Endodermal cell (in vitro differentiated cells): Measurements from ENCODE around the gene PAXX. TPM values are rescaled to one million over a fixed set of nuclear protein-coding genes. Genes with fewer than 3 reads are reported as not detected.

Source experiments
- DNase-seq: peaks from one replicate; pipeline ENCODE4 v3.0.0-alpha.2; 2017
- H3K27ac ChIP-seq: 2 replicates; pipeline ENCODE4 v1.5.1; 2013; ENCODE audit warnings: mild to moderate bottlenecking, low read depth, low read length, moderate library complexity
- H3K27me3 ChIP-seq: 2 replicates; pipeline ENCODE4 v1.6.1; 2013; ENCODE audit warnings: mild to moderate bottlenecking, low read length, moderate library complexity; ENCODE audit not compliant: insufficient read depth, control insufficient read depth, poor library complexity, severe bottlenecking
- H3K36me3 ChIP-seq: 2 replicates; pipeline ENCODE4 v1.7.0; 2013; ENCODE audit warnings: mild to moderate bottlenecking, low read length, moderate library complexity; ENCODE audit not compliant: control insufficient read depth, insufficient read depth
- H3K4me1 ChIP-seq: one replicate; pipeline ENCODE4 v1.7.0; 2013; ENCODE audit warnings: low read length; ENCODE audit not compliant: control insufficient read depth, insufficient read depth
- H3K4me3 ChIP-seq: 2 replicates; pipeline ENCODE4 v1.5.1; 2013; ENCODE audit warnings: mild to moderate bottlenecking, low read length, moderate library complexity
- H3K9ac ChIP-seq: 2 replicates; pipeline ENCODE4 v1.6.1; 2013; ENCODE audit warnings: mild to moderate bottlenecking, low read length, moderate library complexity; ENCODE audit not compliant: poor library complexity, severe bottlenecking; ENCODE audit errors: extremely low read depth
- H3K9me3 ChIP-seq: 2 replicates; pipeline ENCODE4 v1.6.1; 2013; ENCODE audit warnings: mild to moderate bottlenecking, low read length, moderate library complexity; ENCODE audit not compliant: control insufficient read depth
- H3K27ac Mint-ChIP-seq: 2 replicates; pipeline ENCODE4 v1.8.0; 2020; ENCODE audit warnings: mixed read lengths
- H3K27me3 Mint-ChIP-seq: 2 replicates; pipeline ENCODE4 v1.8.0; 2021; ENCODE audit warnings: mild to moderate bottlenecking, mixed read lengths; ENCODE audit not compliant: insufficient read depth
- H3K36me3 Mint-ChIP-seq: 2 replicates; pipeline ENCODE4 v1.8.0; 2020; ENCODE audit warnings: low read depth, mixed read lengths
- H3K4me1 Mint-ChIP-seq: 2 replicates; pipeline ENCODE4 v1.8.0; 2020; ENCODE audit warnings: mixed read lengths
- H3K4me3 Mint-ChIP-seq: 2 replicates; pipeline ENCODE4 v1.8.0; 2020; ENCODE audit warnings: mild to moderate bottlenecking, moderate library complexity, mixed read lengths
- H3K9me3 Mint-ChIP-seq: 2 replicates; pipeline ENCODE4 v1.8.0; 2020; ENCODE audit warnings: mild to moderate bottlenecking, mixed read lengths
- WGBS, 2 experiments: methylation state at CpG; one replicate each; pipeline versions ENCODE4 v1.1.5 to v1.1.7; 2013; ENCODE audit warnings: missing lambda C conversion rate in 2 of 2, mixed read lengths in 1 of 2; ENCODE audit not compliant: insufficient coverage in 1 of 2, insufficient read length in 1 of 2; 5-methylcytosine and 5-hydroxymethylcytosine counted together
- total RNA-seq, 2 donors: library from RNA; stranded (reverse); fragmentation: NEBNext Ultra II Directional in 1 of 2; extraction: Animal tissue kit (Norgen Biotek cat#: 25700) in 1 of 2; gene quantifications; 2 replicates in 1 of 2; 3 replicates in 1 of 2; pipeline ENCODE4 v1.2.1, GENCODE V29; 2021
- TF ChIP-seq, protein P1 (sequence below): fragments of 200-600 bp; sonication (generic); conservative IDR thresholded peaks from 2 replicates; pipeline ENCODE4 v1.5.0; 2021; ENCODE audit warnings: antibody characterized with exemption, mild to moderate bottlenecking

PAXX gene
- total RNA-seq, 2 donors from 2014 or later, result 58.3 to 66.7 TPM

DNA sequence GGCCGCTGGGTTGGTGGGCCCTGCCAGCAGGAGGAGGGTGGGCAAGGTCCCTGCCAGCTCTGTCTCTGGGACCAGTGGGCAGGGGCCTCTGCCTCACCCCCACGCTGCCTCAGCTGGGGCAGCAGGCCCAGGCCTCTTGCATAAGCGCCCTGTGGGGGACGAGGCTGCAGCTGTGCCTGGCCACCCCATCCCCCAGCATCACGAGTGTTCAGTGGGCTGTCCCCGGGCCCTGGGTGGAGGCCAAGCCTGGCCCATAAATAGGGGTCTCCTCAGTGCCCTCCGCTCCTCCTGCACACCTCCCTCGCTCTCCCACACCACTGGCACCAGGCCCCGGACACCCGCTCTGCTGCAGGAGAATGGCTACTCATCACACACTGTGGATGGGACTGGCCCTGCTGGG is 15.0 kb upstream of the PAXX start, which contains the start of gene PTGDS:
Gene PTGDS (plus strand): TSS at position 282 of the 400 bp plus-strand sequence. CDS start 75 bp downstream, at position 357.
- Mint-ChIP-seq H3K27me3 (peaks cover 2% of the 10 kb centered on the region), H3K4me1 (peaks cover 11% of the 10 kb centered on the region), H3K4me3 (peak within 1 kb of the TSS; percentile 52), H3K9me3 (no peaks in the 10 kb centered on the region), H3K36me3 (no peaks in the 10 kb centered on the region), H3K27ac (no peak within 1 kb of the TSS)
- no peaks in the 10 kb centered on the region for H3K36me3 ChIP-seq
- H3K4me1 ChIP-seq, result peaks cover 3% of the 10 kb centered on the region
- H3K27me3 ChIP-seq, result peaks cover 6% of the 10 kb centered on the region
- TF ChIP-seq, protein P1, sequence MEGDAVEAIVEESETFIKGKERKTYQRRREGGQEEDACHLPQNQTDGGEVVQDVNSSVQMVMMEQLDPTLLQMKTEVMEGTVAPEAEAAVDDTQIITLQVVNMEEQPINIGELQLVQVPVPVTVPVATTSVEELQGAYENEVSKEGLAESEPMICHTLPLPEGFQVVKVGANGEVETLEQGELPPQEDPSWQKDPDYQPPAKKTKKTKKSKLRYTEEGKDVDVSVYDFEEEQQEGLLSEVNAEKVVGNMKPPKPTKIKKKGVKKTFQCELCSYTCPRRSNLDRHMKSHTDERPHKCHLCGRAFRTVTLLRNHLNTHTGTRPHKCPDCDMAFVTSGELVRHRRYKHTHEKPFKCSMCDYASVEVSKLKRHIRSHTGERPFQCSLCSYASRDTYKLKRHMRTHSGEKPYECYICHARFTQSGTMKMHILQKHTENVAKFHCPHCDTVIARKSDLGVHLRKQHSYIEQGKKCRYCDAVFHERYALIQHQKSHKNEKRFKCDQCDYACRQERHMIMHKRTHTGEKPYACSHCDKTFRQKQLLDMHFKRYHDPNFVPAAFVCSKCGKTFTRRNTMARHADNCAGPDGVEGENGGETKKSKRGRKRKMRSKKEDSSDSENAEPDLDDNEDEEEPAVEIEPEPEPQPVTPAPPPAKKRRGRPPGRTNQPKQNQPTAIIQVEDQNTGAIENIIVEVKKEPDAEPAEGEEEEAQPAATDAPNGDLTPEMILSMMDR, result no peak
- no peaks in the 10 kb centered on the region for H3K9me3 ChIP-seq
- H3K9ac ChIP-seq, result peak within 1 kb of the TSS; percentile 6
- no peak within 1 kb of the TSS for H3K27ac ChIP-seq
- WGBS, 2 experiments, result 87 to 92% methylated on average over 4 to 10 of the region's 10 CpGs
- DNase-seq, result no peak
- H3K4me3 ChIP-seq, result peak within 1 kb of the TSS; percentile 69

DNA sequence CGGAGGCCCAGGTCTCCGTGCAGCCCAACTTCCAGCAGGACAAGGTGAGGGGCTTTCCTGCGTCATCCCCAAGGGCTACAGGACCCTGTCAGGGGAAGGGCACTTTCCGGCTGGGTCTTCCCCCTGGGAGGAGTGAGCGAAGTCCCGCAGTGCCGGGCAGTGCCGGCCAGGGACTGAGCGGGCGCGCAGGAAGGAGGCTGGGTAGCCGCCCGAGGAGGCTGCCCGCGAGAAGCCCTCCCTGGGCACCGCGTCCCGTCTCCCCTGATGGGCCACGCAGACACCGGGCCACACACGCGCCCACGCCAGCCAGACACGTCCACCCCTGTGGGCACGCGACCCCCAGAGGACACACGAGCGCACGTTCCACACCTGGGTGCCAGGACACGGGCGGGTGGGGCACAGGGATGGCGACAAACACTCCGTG is 14.6 kb upstream of the PAXX start:
- TF ChIP-seq, protein P1, result no peak
- Histone ChIP-seq H3K27me3 (peaks cover 6% of the 10 kb centered on the region), H3K9ac (peak overlapping the region; percentile 6), H3K4me1 (peaks cover 3% of the 10 kb centered on the region), H3K27ac (no peak overlapping the region), H3K4me3 (peak overlapping the region; percentile 69), H3K9me3 (no peaks in the 10 kb centered on the region), H3K36me3 (no peaks in the 10 kb centered on the region)
- Mint-ChIP-seq H3K27ac (no peak overlapping the region), H3K9me3 (no peaks in the 10 kb centered on the region), H3K27me3 (peaks cover 2% of the 10 kb centered on the region), H3K36me3 (no peaks in the 10 kb centered on the region), H3K4me1 (peaks cover 11% of the 10 kb centered on the region), H3K4me3 (peak overlapping the region; percentile 52)
- WGBS, 2 experiments, result 15 to 20% methylated on average over 15 to 33 of the region's 33 CpGs
- DNase-seq, result no peak

DNA sequence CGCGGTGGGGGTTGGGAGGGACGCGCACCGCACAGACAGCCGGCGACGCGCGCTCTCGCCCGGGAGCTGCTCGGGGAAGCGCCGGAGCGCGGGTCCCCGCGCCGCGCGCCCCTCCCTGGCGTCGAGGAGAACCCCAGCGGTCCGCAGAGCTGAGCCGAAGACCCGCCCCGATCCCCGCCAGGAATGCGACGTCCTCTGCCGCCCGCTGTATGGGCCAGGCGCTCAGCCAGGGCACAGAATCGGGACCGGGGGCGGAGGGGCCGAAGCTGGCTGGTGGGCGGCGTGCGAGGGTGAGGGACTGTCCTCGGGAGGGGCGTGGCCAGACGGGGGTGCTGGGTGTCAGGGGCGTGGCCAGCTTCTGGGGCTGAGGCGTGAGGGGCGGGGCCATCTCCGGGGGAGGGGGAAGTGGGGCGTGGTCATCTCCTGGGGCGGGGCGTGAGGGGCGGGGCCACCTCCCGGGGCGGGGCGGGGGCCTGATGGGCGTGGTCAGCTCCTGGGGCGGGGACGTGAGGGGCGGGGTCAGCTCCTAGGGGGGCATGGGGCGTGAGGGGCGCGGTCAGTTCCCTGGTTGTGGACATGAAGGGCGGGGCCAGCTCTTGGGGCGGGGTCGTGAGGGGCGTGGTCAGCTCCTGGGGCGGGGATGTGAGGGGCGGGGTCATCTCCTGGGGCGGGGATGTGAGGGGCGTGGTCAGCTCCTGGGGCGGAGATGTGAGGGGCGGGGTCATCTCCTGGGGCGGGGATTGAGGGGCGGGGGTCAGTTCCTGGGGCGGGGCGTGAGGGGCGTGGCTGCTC is 14.0 kb upstream of the PAXX start:
- TF ChIP-seq, protein P1, result peak; percentile 14
- H3K27ac ChIP-seq, result no peak overlapping the region
- 0 to 1% methylated on average over 29 to 71 of the region's 78 CpGs for WGBS, 2 experiments
- peak overlapping the region; percentile 52 for H3K4me3 Mint-ChIP-seq
- H3K4me1 ChIP-seq, result peaks cover 3% of the 10 kb centered on the region
- H3K9ac ChIP-seq, result peak overlapping the region; percentile 6
- H3K36me3 ChIP-seq, result no peaks in the 10 kb centered on the region
- H3K4me3 ChIP-seq, result peak overlapping the region; percentile 69
- peaks cover 2% of the 10 kb centered on the region for H3K27me3 Mint-ChIP-seq
- H3K4me1 Mint-ChIP-seq, result peaks cover 11% of the 10 kb centered on the region
- no peaks in the 10 kb centered on the region for H3K36me3 Mint-ChIP-seq
- peak; percentile 98 for DNase-seq
- no peaks in the 10 kb centered on the region for H3K9me3 ChIP-seq
- H3K27me3 ChIP-seq, result peaks cover 6% of the 10 kb centered on the region
- H3K27ac Mint-ChIP-seq, result no peak overlapping the region
- no peaks in the 10 kb centered on the region for H3K9me3 Mint-ChIP-seq
